Common myeloid progenitor, CD34-positive (primary cell): ENCODE data around the gene HS3ST4.

ENCODE experiments used
- CTCF ChIA-PET: fragments of 350-600 bp; sonication (Branson Sonifier 250); formaldehyde crosslinking; loops from one replicate; lab custom pipeline; 2021; ENCODE audit warnings: antibody characterized with exemption; lab: Charles Lee
- POLR2A ChIA-PET: fragments of 350-600 bp; sonication (Branson Sonifier 250); formaldehyde crosslinking; loops from one replicate; lab custom pipeline; 2021; ENCODE audit warnings: antibody characterized with exemption; lab: Charles Lee
- DNase-seq, 3 donors: peaks; one replicate each; pipeline versions ENCODE4 v3.0.0 to v3.0.0-alpha.2; 2013
- H3K27ac ChIP-seq, 2 experiments: 1 replicate in 1 of 2; 2 replicates in 1 of 2; pipeline ENCODE4 v1.7.0; 2013; ENCODE audit warnings: inconsistent platforms in 2 of 2, low read length in 2 of 2, mild to moderate bottlenecking in 2 of 2, low read depth in 1 of 2, moderate library complexity in 1 of 2; ENCODE audit not compliant: severe bottlenecking in 2 of 2, insufficient read depth in 1 of 2, poor library complexity in 1 of 2
- H3K27me3 ChIP-seq, 5 experiments: replicated peaks in 2 of 5; 1 replicate in 3 of 5; 2 replicates in 2 of 5; pipeline versions ENCODE4 v1.6.1 to v1.7.0; 2013; ENCODE audit warnings: low read length in 4 of 5, mild to moderate bottlenecking in 2 of 5, moderate library complexity in 2 of 5, inconsistent platforms in 1 of 5; ENCODE audit not compliant: insufficient read depth in 5 of 5, control insufficient read depth in 4 of 5
- H3K36me3 ChIP-seq, 4 experiments: 1 replicate in 2 of 4; 2 replicates in 2 of 4; pipeline versions ENCODE4 v1.6.1 to v1.7.0; 2013; ENCODE audit warnings: low read length in 3 of 4, control low read depth in 1 of 4, mild to moderate bottlenecking in 1 of 4; ENCODE audit not compliant: control insufficient read depth in 4 of 4, insufficient read depth in 4 of 4
- H3K4me1 ChIP-seq, 4 experiments: 1 replicate in 3 of 4; 2 replicates in 1 of 4; pipeline versions ENCODE4 v1.6.1 to v1.7.1; 2013; ENCODE audit warnings: low read length in 3 of 4, mild to moderate bottlenecking in 3 of 4, control low read depth in 1 of 4, inconsistent platforms in 1 of 4, moderate library complexity in 1 of 4; ENCODE audit not compliant: control insufficient read depth in 4 of 4, insufficient read depth in 4 of 4; ENCODE audit errors: control extremely low read depth in 1 of 4
- H3K4me3 ChIP-seq, 7 experiments: 1 replicate in 4 of 7; 2 replicates in 3 of 7; pipeline versions ENCODE4 v1.5.1 to v1.7.0; 2013; ENCODE audit warnings: mild to moderate bottlenecking in 7 of 7, low read length in 6 of 7, moderate library complexity in 6 of 7, inconsistent platforms in 2 of 7, low read depth in 2 of 7, control low read depth in 1 of 7; ENCODE audit not compliant: insufficient read depth in 4 of 7, control insufficient read depth in 1 of 7; ENCODE audit errors: extremely low read depth in 1 of 7
- H3K9me3 ChIP-seq, 5 experiments: 1 replicate in 4 of 5; 2 replicates in 1 of 5; pipeline versions ENCODE4 v1.6.1 to v1.7.1; 2013; ENCODE audit warnings: low read length in 4 of 5, mild to moderate bottlenecking in 2 of 5, inconsistent platforms in 1 of 5, low read depth in 1 of 5, moderate library complexity in 1 of 5; ENCODE audit not compliant: control insufficient read depth in 4 of 5, insufficient read depth in 2 of 5; ENCODE audit errors: control extremely low read depth in 1 of 5
- WGBS: methylation state at CpG from one replicate; pipeline ENCODE4 v1.1.5; 2013; ENCODE audit not compliant: insufficient coverage; 5-methylcytosine and 5-hydroxymethylcytosine counted together

The HS3ST4 gene

DNA sequence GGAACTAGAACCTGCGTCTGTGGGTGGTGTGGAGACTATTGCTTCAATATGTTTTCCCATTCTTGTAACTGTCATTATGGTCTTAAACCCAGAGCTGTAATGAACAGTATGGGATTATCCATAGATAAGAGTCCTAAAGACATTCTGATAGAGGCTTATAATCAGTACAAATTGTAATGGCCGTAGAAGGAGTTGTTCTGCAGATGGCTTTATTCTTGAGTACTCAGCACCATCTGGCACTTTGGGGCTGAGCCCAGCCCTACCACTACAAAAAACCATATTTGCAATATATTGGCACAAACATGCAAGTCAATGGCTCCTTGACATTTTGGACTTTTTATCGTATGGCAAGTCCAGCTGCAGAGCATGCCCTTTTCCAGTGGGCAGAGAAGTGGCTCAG, 150.0 kb downstream of the HS3ST4 start:
- POLR2A ChIA-PET: no interaction called here
- WGBS: 100% methylated on average over 2 of the region's 3 CpGs
- Histone ChIP-seq H3K27me3 (peaks cover 0 to 16% (median 2%) of the 10 kb centered on the region in 5 experiments), H3K4me3 (no peak overlapping the region), H3K27ac (no peak overlapping the region), H3K9me3 (no peaks in the 10 kb centered on the region), H3K4me1 (peaks cover 0 to 3% (median 0%) of the 10 kb centered on the region in 4 experiments), H3K36me3 (no peaks in the 10 kb centered on the region)
- CTCF ChIA-PET: interaction anchor here (1.2 kb wide), 1 partner anchor 15 kb away, joined by 6 read pairs; no protein-coding TSS in a partner anchor
- no peak for DNase-seq

DNA sequence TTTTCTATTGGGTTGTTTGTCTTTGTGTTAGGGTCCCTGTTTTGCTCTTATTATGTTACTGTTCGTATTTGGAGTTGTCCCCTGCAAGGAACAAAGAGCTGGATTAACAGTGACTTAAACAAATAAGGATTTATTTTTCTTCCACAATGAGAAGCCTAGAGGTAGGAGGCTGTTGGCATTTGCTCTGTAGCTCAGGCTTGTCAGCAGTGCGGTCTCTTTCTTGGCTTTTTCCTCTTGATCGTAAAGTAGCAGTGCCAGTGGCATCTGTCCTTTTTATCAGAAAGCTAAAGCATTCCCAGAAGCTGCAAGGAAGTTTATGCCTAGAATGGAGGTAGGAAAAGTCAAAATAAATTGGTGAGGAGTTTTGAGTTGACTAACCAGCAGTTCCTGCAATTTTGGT, 154.1 kb downstream of the HS3ST4 start:
- H3K27me3 ChIP-seq: peaks cover 0 to 13% (median 0%) of the 10 kb centered on the region in 5 experiments
- no peak for DNase-seq
- no peaks in the 10 kb centered on the region for H3K36me3 ChIP-seq
- H3K4me3 ChIP-seq: no peak overlapping the region
- H3K27ac ChIP-seq: no peak overlapping the region
- ChIA-PET CTCF (no interaction called here), POLR2A (no interaction called here)
- no peaks in the 10 kb centered on the region for H3K9me3 ChIP-seq
- 100% methylated on average over 1 of the region's 3 CpGs for WGBS
- no peaks in the 10 kb centered on the region for H3K4me1 ChIP-seq

DNA sequence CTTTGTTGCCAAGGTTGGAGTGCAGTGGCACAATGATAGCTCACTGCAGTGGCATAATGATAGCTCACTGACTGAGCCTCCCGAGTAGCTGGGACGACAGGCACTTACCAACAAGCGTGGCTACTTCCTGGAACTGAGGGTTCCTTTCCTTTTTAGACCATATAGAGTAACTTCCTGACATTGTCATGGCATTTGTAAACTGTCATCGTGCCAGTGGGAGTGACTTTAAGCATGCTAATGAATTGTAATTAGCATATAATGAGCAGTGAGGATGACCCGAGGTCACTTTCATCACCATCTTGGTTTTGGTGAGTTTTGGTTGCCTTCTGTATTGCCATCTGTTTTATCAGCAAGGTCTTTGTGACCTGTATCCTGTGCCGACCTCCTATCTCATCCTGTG, 162.4 kb downstream of the HS3ST4 start:
- H3K27me3 ChIP-seq: peaks cover 0 to 8% (median 2%) of the 10 kb centered on the region in 5 experiments
- H3K4me3 ChIP-seq: no peak overlapping the region
- ChIA-PET POLR2A (no interaction called here), CTCF (no interaction called here)
- H3K27ac ChIP-seq: no peak overlapping the region
- H3K36me3 ChIP-seq: no peaks in the 10 kb centered on the region
- H3K4me1 ChIP-seq: no peaks in the 10 kb centered on the region
- no peaks in the 10 kb centered on the region for H3K9me3 ChIP-seq
- no peak for DNase-seq
- WGBS: 22% methylated on average over 3 of the region's 6 CpGs

DNA sequence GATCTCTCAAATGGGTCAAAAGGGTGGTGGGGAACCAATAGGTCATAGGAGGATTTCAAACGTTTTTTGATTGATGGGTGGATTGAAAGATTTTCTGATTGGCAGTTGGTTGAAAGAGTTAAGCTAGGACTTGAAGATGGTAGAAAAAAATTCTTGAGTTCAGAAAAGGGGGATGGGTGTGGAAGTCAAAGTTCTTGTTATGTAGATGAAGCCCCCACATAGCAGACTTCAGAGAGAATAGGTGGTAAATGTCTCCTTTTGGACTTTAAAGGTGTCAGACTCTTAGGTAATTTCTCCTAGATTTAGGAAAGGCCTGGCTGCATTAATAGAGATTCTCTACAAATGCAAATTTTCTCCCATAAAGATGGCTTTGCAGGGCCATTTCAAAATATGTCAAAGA, 163.3 kb downstream of the HS3ST4 start:
- Histone ChIP-seq H3K27ac (no peak overlapping the region), H3K27me3 (peaks cover 0 to 8% (median 2%) of the 10 kb centered on the region in 5 experiments), H3K4me3 (no peak overlapping the region), H3K4me1 (no peaks in the 10 kb centered on the region), H3K9me3 (peaks cover 0 to 2% (median 0%) of the 10 kb centered on the region in 5 experiments), H3K36me3 (no peaks in the 10 kb centered on the region)
- ChIA-PET POLR2A (no interaction called here), CTCF (no interaction called here)
- WGBS: 17% methylated on average over 1 of the region's 1 CpG
- DNase-seq: no peak

DNA sequence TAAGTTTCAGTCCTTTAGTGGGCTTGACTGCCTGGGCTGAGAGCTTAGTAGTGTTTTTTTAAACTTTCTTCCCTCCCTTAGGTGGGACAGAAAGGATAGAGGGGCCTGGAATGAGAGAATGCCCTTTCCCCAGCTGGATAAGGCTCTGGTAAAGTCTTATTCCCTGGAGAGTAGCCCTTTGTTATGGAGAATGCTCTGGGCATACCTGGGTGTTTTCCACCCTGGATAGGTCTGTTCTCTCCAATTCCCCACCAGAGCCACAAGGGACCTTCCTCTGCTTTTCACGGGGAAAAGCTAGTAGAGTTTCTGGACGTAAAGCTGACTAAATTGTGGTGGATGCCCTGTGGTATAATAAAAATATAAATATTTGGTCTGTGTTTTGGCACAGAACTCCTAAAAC, 164.1 kb downstream of the HS3ST4 start:
- no peak overlapping the region for H3K27ac ChIP-seq
- H3K36me3 ChIP-seq: no peaks in the 10 kb centered on the region
- POLR2A ChIA-PET: no interaction called here
- CTCF ChIA-PET: no interaction called here
- peaks cover 0 to 8% (median 2%) of the 10 kb centered on the region in 5 experiments for H3K27me3 ChIP-seq
- no CpG with 5 or more reads among the region's 2 CpGs for WGBS
- no peak overlapping the region for H3K4me3 ChIP-seq
- DNase-seq: no peak
- peaks cover 0 to 3% (median 0%) of the 10 kb centered on the region in 5 experiments for H3K9me3 ChIP-seq
- no peaks in the 10 kb centered on the region for H3K4me1 ChIP-seq

DNA sequence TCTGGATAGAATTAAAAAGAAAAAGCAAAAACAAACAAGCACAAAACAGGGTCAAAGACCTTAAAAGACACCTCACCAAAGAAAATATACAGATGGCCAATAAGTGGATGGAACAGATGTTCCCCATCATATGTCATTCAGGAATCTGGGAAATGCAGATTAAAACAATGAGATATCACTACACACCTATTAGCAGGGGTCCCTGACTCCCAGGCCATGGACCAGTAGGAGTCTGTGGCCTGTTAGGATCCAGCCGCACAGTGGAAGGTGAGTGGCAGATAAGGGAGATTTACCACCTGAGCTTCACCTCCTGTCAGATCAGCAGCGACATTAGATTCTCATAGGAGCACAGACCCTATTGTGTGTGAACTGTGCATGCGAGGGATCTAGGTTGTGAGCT, 167.9 kb downstream of the HS3ST4 start:
- H3K4me1 ChIP-seq: no peaks in the 10 kb centered on the region
- ChIA-PET CTCF (no interaction called here), POLR2A (no interaction called here)
- peaks cover 0 to 3% (median 0%) of the 10 kb centered on the region in 5 experiments for H3K9me3 ChIP-seq
- H3K27me3 ChIP-seq: peaks cover 0 to 2% (median 0%) of the 10 kb centered on the region in 5 experiments
- WGBS: 100% methylated on average over 3 of the region's 3 CpGs
- H3K4me3 ChIP-seq: no peak overlapping the region
- no peaks in the 10 kb centered on the region for H3K36me3 ChIP-seq
- H3K27ac ChIP-seq: no peak overlapping the region
- DNase-seq: no peak

DNA sequence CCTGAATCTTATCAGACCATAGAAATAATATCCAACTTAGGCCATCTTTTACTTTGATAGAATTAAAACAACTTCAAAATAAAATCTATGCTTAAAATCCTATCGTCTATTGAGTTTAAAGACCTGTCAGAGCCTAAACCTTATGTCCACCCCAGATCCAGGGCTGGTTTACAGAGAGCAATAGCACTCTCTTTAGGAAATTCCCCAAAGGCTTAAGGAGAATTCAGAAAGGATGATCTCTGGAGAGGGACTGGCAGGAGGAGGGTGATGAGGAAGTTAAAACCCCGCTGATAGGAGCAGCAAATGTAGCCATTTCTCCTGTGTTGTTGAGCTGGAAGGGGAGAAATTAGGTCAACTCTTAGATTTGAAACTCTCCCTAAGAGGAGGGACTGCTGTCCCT, 175.3 kb downstream of the HS3ST4 start:
- WGBS: 71% methylated on average over 2 of the region's 2 CpGs
- H3K9me3 ChIP-seq: peaks cover 0 to 2% (median 0%) of the 10 kb centered on the region in 5 experiments
- CTCF ChIA-PET: no interaction called here
- H3K4me3 ChIP-seq: no peak overlapping the region
- H3K4me1 ChIP-seq: no peaks in the 10 kb centered on the region
- H3K27me3 ChIP-seq: peaks cover 0 to 4% (median 0%) of the 10 kb centered on the region in 5 experiments
- POLR2A ChIA-PET: no interaction called here
- no peak overlapping the region for H3K27ac ChIP-seq
- DNase-seq: no peak
- H3K36me3 ChIP-seq: no peaks in the 10 kb centered on the region
